M059J (cell line): ENCODE data around the gene PFN1. TPM values are rescaled to one million over a fixed set of nuclear protein-coding genes. Genes with fewer than 3 reads are reported as not detected.

ENCODE experiments used
- DNase-seq: peaks from one replicate; pipeline ENCODE4 v3.0.0-alpha.2; 2012; ENCODE audit warnings: low read depth
- total RNA-seq: library from RNA; depleted of rRNA; stranded (reverse); fragments of >200 nt; shearing (Covaris generic); gene quantifications from 2 replicates; pipeline ENCODE4 v1.2.3, GENCODE V29; 2014

PFN1 gene
- total RNA-seq, 1 experiment from 2014 or later, result 1,238 TPM

DNA sequence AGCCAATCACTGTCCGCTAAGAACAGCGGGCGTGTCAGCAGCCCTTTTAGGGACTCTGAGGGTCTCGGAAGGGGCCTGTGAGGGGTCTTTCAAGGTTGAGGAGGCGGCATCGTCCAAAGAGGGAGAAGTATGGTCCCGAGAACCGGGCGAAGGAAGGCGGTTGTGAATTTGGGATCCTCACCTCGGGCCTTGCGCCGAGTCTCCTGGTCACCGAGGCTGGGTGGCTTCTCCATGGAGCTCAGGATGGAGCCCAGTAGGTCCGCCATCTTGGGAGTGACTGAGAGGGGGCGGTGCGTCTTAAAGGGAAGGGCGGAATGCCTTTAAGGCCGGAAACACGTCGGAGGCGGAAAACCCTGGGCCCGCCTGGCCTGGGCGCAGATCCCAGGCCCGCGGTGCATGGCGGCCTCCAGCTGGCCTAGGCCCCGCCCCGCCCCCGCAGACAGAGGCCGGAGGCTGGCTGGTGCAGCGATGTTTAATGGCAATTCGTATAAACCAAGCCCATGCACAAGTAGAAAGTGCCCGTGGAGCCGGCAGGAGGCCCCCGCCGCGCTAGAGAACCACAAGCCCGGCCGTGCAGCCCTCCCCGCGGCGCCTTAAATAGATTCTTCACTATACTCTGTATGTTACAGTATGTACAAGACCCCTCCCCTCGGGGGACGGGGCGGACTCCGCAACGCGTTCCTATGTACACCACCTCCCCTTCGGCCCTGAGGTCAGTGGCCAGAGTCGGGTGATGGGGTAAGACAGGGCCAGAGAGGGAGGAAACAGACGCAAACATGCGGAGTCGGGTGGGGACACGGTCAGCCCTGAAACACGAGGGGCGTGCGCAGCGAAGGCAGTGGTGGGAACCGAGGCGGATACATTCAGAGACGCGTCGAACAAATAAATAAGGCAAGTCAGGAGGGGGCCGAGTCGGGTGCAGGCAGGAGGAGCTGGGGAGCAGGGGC, 19.5 kb upstream of the PFN1 start, which contains the start of gene SPAG7:
SPAG7 (minus strand) TSS at position 279 of the 947 bp plus-strand sequence; CDS start at position 266, 13 bp downstream.
- peak; percentile 89 for DNase-seq

DNA sequence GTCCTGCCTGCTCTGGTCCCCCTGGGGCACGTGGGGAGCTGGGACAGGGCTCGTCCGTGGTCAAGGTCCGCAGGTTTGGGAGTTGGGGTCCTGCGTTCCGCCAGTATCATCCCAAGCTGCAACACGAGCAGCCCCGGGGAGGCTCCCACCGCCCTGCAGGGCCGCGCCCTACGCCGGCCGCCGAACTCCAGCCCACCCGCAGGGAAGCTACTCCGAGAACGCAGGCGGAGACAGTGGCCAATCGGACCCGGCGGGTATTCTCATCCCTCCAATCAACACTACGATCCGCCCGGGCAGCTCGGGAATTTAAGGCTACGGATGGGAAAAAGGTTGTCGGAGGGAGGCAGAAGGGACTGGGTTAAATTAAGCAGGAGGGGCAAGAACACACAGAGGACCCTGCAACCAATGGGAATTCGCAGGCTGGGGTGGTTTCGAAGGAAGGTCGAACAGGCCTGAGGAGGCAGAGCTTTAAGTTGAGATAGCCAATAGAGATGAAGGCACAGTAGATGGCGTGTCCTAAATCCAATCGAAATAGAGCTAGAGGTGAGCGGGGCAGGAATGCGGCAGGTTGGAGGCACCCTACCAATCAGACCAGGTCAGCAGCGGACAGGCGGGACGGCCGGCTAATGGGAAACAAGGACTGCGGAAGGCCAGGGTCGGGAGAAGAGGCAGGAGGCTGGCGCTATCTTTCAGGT, 18.7 kb upstream of the PFN1 start:
- peak; percentile 99 for DNase-seq

DNA sequence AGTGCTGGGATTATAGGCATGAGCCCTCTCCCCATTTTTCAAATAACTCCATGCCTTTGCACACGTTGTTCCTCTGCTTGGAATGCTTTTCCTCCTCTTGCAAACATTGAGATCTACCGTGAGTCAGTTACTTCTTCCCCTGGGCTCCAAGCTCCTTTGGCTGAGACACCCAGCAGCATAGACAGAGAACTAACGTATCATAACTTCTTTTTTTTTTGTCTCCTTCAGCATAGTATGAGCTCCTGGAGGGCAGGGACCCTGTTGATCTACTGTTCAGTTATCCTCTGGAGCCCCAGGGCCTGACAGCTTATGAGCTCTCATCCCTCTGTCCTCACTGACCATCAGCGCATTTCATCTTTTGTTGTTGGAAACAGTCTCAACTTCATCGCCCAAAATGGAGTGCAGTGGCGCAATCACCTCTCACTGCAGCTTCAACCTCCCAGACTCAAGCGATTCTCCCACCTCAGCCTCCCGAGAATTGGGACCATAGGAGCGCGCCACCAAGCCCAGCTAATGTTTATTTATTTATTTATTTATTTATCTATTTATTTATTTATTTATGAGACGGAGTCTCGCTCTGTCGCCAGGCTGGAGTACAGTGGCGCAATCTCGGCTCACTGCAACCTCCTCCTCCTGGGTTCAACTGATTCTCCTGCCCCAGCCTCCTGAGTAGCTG, 17.1 kb upstream of the PFN1 start:
- DNase-seq, result no peak

DNA sequence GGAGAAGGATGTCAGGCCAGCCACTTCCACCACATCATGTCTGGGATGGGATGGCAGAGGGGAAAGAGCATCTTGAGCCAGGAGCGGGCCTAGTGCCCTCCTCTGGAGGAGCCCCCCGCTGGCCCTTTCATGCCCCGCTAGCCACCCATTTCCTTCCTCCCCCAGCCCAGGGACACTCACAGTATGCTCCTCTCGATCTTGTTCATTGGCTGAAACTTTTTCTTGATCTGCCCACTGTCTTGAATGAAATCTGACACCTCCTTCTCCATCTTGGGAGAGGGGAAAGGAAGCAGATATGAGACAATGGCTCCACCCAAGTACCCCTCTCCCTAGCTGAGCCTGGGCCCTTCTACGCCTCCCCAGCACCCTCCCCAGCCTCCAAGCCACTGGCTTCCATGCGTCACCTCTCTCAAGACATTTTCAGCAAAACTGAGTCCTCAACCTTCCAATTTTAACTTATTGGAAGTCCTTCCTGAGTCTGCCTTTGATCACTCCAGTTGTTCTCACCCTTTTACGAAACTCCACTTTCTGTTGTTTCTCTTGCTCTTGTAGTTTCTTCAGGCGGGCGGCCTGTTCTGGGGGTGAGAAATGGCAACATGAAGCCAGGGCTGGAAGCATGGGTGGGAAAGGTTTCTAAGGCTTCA, 12.1 kb upstream of the PFN1 start:
- DNase-seq, result no peak

DNA sequence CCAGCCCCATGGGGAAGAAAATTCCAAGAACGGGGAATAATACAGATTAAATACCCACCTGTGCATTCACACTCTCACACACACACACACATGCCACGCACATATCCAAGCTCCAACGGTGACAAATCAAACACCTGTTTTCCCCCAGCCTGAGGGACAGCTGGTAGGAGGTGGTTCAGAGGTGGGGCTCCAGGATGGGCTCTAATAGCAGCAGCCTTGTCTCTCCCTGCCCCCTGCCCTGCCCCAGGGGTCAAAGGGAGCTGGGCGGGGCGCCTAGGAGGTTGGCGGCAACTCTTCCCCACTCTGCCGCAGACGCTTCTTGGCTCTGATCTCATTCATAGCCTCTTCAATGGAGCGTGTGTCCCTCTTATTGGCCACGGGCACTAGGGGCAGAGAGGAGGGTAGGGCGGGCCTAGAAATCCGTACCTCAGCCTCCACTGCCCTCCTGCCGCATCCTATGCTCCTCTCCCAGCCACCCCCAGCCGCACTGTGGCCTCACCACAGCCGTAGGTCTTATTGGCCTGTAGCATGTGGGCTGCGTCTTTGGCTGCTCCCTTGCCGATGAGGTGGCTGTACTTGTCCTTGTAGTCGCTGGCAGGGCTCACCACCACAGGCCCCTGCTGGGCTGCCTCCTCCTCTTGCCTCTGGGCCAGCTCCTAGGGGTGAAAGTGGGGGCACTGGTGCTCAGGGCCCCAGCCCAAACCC, 11.1 kb upstream of the PFN1 start:
- DNase-seq, result no peak

DNA sequence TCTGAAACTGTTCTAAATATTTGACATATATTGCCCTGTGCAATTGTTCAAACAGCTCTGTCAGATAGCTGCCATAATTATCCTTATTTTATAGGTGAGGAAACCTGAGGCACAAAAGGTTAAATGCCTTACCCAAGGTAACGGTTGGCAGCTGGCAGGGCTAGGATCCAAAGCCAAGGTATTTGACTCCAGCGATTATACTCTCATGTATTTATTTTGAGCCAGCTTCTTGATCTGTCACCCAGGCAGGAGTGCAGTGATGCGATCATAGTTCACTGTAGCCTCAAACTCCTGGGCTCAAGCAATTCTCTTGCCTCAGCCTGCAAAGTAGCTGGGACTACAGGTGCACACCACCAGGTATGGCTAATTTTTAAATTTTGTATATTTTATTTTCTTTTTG, 9.8 kb upstream of the PFN1 start:
- no peak for DNase-seq

DNA sequence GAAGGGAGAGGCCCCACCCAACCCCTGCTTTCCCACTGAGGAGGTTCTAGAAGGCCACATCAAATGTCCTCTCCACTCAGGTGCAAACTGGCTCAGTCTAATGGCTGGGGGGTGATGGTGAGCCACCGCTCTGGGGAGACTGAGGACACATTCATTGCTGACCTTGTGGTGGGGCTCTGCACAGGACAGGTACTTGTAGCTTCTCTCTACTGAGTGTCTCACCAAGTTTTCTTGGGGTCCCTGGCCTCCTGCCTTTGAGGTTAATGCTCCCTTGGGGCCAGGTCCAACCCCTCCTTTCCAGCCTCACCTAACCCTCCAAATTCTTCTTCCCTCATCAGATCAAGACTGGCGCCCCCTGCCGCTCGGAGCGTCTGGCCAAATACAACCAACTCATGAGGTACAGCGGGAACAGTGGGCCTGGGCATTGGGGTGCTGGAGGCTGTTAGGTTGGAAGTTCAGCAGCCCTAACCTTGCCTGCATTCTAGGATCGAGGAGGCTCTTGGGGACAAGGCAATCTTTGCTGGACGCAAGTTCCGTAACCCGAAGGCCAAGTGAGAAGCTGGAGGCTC, 8.2 kb upstream of the PFN1 start:
- no peak for DNase-seq

DNA sequence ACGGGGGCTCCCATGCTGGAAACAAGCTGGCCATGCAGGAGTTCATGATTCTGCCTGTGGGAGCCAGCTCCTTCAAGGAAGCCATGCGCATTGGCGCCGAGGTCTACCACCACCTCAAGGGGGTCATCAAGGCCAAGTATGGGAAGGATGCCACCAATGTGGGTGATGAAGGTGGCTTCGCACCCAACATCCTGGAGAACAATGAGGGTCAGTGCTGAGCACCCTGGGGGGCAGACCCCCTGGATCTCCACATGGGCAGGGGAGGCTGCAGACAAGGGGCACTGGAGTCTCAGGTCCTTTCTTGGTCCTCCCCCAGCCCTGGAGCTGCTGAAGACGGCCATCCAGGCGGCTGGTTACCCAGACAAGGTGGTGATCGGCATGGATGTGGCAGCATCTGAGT, 6.8 kb upstream of the PFN1 start:
- no peak for DNase-seq

DNA sequence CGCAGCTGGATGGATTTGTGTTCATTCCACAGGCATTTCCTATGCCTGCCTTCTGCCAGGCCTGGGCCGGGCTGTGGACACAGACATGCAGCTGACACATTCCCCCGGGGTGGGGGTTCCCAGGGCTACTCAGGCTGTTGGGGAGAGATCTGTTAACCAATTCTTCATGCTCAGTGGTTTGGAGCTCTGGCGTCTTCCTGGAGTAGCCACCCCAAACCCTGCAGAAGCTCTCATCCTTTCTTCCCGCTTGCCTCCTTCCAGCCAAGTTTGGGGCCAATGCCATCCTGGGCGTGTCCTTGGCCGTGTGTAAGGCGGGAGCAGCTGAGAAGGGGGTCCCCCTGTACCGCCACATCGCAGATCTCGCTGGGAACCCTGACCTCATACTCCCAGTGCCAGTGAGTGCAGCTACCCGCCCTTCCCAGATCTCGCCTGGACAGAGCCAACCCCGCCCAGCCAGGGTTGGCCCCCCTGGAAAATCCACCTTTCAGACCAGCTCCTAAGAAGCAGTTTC, 5.2 kb upstream of the PFN1 start:
- peak; percentile 87 for DNase-seq

DNA sequence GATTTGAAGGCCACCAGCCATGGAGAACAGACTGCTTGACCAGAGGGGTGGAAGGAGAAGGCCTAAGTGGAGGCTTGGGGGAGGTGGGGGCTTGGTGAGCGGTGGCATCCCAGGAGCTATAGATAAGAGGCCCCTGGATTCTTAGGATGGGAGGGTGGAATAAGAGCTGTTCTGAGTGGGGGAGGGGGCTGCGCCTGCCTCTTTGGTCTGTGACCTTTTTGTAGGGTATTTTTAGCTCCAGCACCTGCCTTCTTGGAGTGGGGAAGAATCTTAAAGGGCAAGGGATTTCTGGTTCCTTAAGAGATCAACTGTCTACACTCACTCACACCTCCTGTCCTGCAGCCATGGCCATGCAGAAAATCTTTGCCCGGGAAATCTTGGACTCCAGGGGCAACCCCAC, 3.2 kb upstream of the PFN1 start:
- DNase-seq, result no peak

DNA sequence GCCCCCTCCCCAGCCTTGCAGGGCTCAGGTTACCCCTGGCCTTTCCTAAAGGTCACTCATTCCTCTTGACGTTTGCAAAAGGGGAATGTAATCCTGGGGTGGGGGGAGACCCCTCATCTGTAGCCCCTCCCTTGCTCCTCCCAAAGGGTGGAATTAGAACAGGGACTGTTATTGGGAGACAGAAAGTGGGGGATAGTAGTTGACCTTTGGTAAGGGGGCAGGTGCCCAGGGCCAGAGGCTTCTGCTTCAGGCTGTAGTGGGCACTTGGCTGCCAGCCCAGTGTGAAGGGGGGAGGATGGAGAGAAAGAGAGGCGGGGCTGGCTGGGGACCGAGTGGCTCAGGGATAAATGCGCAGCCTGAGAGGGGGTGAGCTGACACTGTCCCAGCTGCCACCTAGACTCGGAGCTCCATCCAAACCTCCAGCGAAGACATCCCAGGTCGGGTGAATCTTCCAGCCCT, 2.4 kb upstream of the PFN1 start, which contains the start of gene ENO3:
ENO3 (plus strand) TSS at position 374 of the 459 bp plus-strand sequence. CDS start 711 bp downstream, outside the sequence.
- DNase-seq, result no peak

DNA sequence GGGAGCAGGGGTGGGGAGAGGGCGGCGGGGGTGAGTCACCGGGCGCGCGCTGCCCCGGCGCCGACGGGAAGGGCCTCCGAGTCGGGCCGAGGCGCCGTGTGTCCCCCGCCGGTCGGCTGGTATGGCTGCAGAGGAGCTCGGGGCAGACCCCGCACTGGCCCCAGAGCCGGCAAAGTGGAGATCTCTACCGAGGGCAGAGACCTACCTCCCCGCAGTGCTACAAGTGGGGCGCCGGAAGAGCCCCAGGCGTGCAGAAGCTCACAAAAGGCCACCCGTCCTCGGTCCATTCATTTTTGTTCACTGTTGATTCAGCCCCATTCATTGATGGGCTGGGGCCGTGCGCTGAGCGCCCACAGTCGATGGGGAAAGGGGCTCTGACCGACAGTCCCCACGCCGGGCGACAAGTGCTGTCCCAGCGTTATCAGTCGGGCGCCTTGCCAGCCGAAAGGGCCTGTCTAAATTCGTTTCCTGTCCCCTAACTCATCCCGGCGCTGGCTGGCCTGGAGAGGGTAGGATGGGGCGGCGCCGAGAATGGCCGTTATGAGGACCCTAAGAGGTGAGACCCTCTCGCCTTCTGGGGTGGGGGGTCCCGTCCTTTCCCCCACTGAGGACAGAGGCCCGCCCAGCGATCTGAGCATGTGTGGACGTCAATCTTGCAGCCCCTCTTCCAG, 1.9 kb upstream of the PFN1 start:
- no peak for DNase-seq

DNA sequence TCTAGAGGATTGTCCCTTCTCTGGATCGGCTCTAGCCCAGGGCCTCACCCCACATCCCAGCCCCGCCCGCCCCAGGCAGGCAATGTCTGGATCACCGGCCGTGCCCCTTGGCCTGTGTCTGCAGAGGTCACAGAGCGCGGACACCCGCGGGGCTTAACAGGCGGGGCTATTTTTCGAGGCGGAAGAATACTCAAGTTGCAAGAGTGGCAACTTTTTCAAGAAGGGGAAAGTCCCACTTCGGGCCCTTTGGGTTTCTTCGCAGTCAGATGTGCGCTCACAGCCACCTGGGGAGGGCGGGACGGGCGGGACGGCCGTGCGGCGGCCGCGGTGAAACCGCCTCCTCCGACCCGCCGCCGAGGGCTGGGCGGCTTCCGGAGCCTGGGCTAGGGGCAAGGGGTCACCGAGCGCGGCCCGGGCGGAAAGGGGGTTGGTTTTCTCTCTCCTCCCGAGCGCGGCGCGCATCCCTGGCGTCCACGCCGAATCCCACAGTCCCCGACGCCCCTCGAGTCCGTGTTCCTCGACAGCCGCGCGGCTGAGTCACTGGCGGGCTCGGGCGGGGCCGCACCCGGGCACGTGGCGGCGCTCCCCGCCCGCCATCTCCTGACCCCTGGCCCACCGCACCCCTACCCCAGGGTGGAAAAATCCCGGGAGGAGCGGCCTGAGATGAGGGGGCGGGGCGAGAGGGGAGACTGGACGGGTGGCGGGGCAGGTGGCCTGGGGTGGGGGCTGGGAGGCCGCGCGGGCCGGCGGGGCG, 1.2 kb upstream of the PFN1 start:
- peak; percentile 74 for DNase-seq

DNA sequence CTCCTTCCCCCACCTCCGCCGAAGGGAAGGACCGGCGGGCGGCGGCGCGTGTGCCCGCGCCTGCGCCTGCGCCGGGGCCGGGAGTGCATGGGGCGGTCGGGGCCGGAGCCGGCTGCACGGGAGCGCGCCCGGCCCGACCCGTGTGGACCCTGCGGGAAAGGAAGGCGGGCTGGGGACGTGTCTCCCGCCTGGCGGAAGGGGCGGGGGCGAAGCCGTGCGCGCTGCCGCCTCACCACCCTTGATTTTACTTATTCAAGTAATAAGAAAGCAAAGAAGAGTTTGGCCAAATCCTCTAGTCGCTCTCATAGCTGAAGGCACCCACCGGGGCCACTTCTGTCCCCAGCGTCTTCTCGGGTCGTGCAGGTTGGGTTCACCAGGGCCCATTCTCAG, 596 bp upstream of the PFN1 start:
- DNase-seq, result peak; percentile 86

DNA sequence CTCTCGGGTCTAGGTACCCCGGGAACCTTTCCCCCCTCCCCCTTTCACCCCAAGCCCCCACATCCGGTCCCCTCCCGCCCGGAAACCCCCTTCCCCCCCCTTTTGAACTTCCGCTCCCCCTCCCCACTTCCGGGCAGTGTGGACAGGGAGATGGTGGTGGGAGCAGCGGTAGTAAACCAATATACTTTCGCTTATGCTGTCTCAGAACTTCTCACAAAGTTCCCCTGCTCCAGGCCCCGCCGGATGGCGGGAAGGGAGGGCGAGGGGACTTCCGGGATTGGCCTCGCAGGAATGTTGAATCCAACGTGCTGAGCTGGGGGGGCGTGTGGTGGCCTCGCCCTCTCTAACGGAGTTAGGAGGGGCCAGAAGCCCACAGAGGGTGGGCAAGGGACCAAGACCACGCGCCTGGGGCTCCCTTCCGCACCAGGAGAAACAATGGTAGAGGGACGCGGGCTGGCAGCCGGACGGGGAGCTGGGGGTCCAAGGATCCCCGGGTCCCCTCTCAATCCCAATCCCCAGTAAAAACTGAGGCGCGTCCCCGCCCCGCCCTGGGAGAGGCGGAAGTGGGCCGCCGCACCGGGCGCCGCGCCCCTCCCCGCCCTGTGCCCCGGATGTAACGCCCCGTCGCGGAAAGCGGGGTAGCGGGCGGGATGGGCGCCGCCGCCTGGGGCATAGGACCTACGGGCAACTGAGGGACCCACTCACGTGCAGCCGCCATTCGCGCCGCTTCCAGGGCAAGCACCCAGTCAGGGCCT, 742 bp downstream of the PFN1 start:
- DNase-seq, result peak; percentile 65

DNA sequence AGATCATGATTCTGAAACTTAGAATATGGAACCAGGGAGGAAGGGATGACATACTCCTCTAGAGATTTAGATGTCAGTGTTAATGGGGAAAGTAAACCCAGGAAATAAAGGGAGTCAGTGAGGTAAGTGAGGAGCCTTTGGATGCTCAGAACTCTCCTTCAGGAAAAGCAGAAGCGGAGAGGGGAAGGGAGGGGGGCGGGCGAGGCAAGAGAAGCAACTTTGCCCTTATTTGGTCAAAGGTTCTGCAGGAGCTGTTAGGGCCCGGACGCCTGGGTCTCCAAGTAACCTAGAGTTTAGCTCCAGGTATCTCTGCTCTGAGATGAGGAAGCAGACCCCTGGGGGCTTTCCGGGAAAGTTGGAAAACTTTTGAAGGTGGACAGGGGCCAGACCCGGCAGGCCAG, 1.3 kb downstream of the PFN1 start:
- no peak for DNase-seq

DNA sequence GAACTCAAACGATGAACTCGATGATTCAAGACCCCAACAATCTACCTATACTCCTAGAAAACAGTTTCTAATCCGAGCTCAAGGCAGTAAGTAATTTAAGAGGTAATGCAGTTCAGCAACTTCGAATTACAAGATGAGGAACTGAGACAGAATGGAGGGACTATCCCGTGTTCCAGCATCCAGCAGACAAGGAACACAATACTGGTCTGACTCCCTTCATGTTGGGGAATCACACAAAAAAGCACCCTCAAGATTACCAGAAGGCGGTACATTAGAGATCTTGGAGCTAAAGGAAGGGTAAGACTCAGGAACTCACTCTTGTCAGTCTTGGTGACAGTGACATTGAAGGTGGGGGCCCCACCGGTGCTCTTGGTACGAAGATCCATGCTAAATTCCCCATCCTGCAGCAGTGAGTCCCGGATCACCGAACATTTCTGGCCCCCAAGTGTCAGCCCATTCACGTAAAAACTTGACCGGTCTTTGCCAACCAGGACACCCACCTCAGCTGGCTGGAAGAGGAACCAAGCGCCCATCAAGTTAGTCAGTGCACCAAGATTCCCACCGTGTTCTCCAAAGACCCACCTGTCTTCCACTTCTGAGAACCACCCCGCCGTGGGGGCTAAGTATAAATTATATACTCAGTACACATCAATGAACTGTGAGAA, 1.9 kb downstream of the PFN1 start:
- no peak for DNase-seq

DNA sequence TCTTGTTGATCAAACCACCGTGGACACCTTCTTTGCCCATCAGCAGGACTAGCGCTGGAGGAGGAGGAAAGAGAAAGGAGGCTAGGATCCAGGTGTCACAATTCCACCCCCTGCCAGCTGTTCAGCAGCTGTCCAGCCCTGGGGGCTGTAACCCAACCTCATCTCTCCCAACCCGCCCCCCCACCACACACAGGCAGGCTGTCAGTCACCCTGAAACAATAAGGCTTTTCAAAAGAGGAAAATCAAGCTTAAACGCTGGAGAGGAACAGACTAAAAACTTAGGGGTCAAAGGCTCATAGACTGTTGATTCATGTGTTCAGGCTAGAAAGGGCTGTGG, 2.4 kb downstream of the PFN1 start:
- no peak for DNase-seq
